A549 (cell line): ENCODE results near the gene TBC1D22A. TPM values are rescaled to one million over a fixed set of nuclear protein-coding genes. Genes with fewer than 3 reads are reported as not detected.

Source experiments
- ATAC-seq, 2 experiments: fragments of 200-7000 bp in 1 of 2; fragments of >200 bp in 1 of 2; cut with Nextera tagmentation in 1 of 2; cut with Tn5 transposase in 1 of 2; 3 replicates each; pipeline versions ENCODE4 v1.8.0 to v1.9.1; 2018 to 2020; ENCODE audit warnings: mild to moderate bottlenecking in 1 of 2, moderate library complexity in 1 of 2
- CTCF ChIA-PET: fragments of 300-600 bp; sonication (Branson Sonifier 250); formaldehyde crosslinking; extraction: SDS; loops from one replicate; lab custom pipeline; 2021; ENCODE audit warnings: antibody characterized with exemption, inconsistent platforms; lab: Yijun Ruan, JAX
- POLR2A ChIA-PET: fragments of 350-600 bp; formaldehyde crosslinking; extraction: SDS; loops from one replicate; lab custom pipeline; 2021; ENCODE audit warnings: antibody characterized with exemption, inconsistent platforms; lab: Yijun Ruan, JAX
- DNase-seq, 2 experiments: peaks; one replicate each; pipeline versions ENCODE4 v3.0.0 to v3.0.0-alpha.2; 2011 to 2016; ENCODE audit warnings: low read depth in 1 of 2, low spot score in 1 of 2
- FAIRE-seq: peaks from 2 replicates; lab custom pipeline; 2011; peaks lifted over from hg19 to GRCh38; lab: Jason Lieb, UNC
- H3K27ac ChIP-seq, 2 experiments: fragments of >200 bp; sonication (Bioruptor Twin); formaldehyde crosslinking; 3 replicates each; pipeline ENCODE4 v1.5.1; 2016 to 2017
- H3K4me1 ChIP-seq: fragments of >200 bp; sonication (Bioruptor Twin); formaldehyde crosslinking; 3 replicates; pipeline ENCODE4 v1.6.1; 2016
- H3K4me2 ChIP-seq: fragments of >200 bp; sonication (Bioruptor Twin); formaldehyde crosslinking; 3 replicates; pipeline ENCODE4 v1.6.1; 2016
- H3K4me3 ChIP-seq: fragments of >200 bp; sonication (Bioruptor Twin); formaldehyde crosslinking; 3 replicates; pipeline ENCODE4 v1.5.1; 2016
- H3K9me3 ChIP-seq: fragments of >200 bp; sonication (Bioruptor Twin); formaldehyde crosslinking; 3 replicates; pipeline ENCODE4 v1.6.1; 2016
- ATOH8 ChIP-seq: fragments of 250-450 bp; sonication (Bioruptor Pico); IDR thresholded peaks from 2 replicates; pipeline ENCODE4 v1.5.0; 2020; ENCODE audit warnings: low read depth, mild to moderate bottlenecking, moderate library complexity
- BHLHE40 ChIP-seq: IDR thresholded peaks from 2 replicates; pipeline ENCODE4 v1.6.1; 2012; ENCODE audit warnings: low read depth, low read length, inconsistent platforms
- CBX8 ChIP-seq: fragments of 200-600 bp; sonication (generic); IDR thresholded peaks from 2 replicates; pipeline ENCODE4 v1.6.1; 2016
- CHD4 ChIP-seq: fragments of 200-600 bp; sonication (generic); IDR thresholded peaks from 2 replicates; pipeline ENCODE4 v1.6.1; 2016; ENCODE audit warnings: antibody characterized with exemption, mild to moderate bottlenecking, borderline replicate concordance
- EHF ChIP-seq: fragments of 250-450 bp; sonication (Bioruptor Pico); IDR thresholded peaks from 2 replicates; pipeline ENCODE4 v1.5.0; 2020; ENCODE audit warnings: mild to moderate bottlenecking
- ELK1 ChIP-seq: fragments of 150-350 bp; IDR thresholded peaks from 2 replicates; pipeline ENCODE4 v1.6.1; 2014; ENCODE audit warnings: low read depth, mild to moderate bottlenecking, low read length
- ESRRA ChIP-seq: fragments of 150-350 bp; IDR thresholded peaks from 2 replicates; pipeline ENCODE4 v1.6.1; 2014; ENCODE audit warnings: mild to moderate bottlenecking, low read length, borderline replicate concordance
- HMGXB4 ChIP-seq: fragments of 250-450 bp; sonication (Bioruptor Pico); IDR thresholded peaks from 2 replicates; pipeline ENCODE4 v1.5.0; 2021; ENCODE audit warnings: mild to moderate bottlenecking, moderate library complexity, borderline replicate concordance
- HOXB13 ChIP-seq: fragments of 250-450 bp; sonication (Bioruptor Pico); IDR thresholded peaks from 2 replicates; pipeline ENCODE4 v1.5.0; 2020; ENCODE audit warnings: low read depth, mild to moderate bottlenecking, moderate library complexity
- JUN ChIP-seq, 2 experiments: fragments of >200 bp; sonication (Bioruptor Twin); formaldehyde crosslinking; IDR thresholded peaks; 2 replicates in 1 of 2; 3 replicates in 1 of 2; pipeline ENCODE4 v1.6.1; 2016 to 2017
- NFE2L2 ChIP-seq: fragments of 150-350 bp; conservative IDR thresholded peaks from 2 replicates; pipeline ENCODE4 v1.6.1; 2014; ENCODE audit warnings: low read length
- PHF8 ChIP-seq: fragments of 200-600 bp; sonication (generic); IDR thresholded peaks from 2 replicates; pipeline ENCODE4 v1.6.1; 2016; ENCODE audit warnings: low read depth, mild to moderate bottlenecking, antibody characterized with exemption, moderate library complexity, borderline replicate concordance
- REST ChIP-seq: fragments of 200-600 bp; sonication (generic); IDR thresholded peaks from 2 replicates; pipeline ENCODE4 v1.6.1; 2016; ENCODE audit warnings: antibody characterized with exemption, mild to moderate bottlenecking, moderate library complexity
- SREBF2 ChIP-seq: fragments of 450-650 bp; IDR thresholded peaks from 2 replicates; pipeline ENCODE4 v1.6.1; 2014; ENCODE audit warnings: mild to moderate bottlenecking, moderate library complexity
- TFCP2L1 ChIP-seq: fragments of 250-450 bp; sonication (Bioruptor Pico); IDR thresholded peaks from 2 replicates; pipeline ENCODE4 v1.5.0; 2021; ENCODE audit warnings: mild to moderate bottlenecking
- TP53 ChIP-seq: fragments of 250-450 bp; sonication (Bioruptor Pico); IDR thresholded peaks from 2 replicates; pipeline ENCODE4 v1.5.0; 2021; ENCODE audit warnings: mild to moderate bottlenecking, moderate library complexity
- ZNF302 ChIP-seq: fragments of 250-450 bp; sonication (Bioruptor Pico); IDR thresholded peaks from 2 replicates; pipeline ENCODE4 v1.9.0; 2021; ENCODE audit warnings: inconsistent platforms, mild to moderate bottlenecking, moderate library complexity
- WGBS: methylation state at CpG from one replicate; pipeline ENCODE4 v1.1.6; 2017; ENCODE audit errors: missing lambda C conversion rate; 5-methylcytosine and 5-hydroxymethylcytosine counted together
- polyA plus RNA-seq, 4 experiments: library from polyadenylated mRNA; depleted of rRNA in 3 of 4; stranded (reverse); fragments of >200 nt; fragmentation: RNase III in 1 of 4; extraction: RNeasy Plus Mini Kit Qiagen cat#74134 plus additional on column Dnase treatment in 1 of 4; gene quantifications; 2 replicates in 3 of 4; 3 replicates in 1 of 4; pipeline ENCODE4 v1.2.3, GENCODE V29; 2011 to 2017

TBC1D22A gene
- polyA plus RNA-seq, 2 of the 4 experiments (the other 2 are of a cell fraction) = 8.9 to 10.8 TPM

- FAIRE-seq (no peak), ATAC-seq (no peak), DNase-seq (no peak)
- no peak overlapping the region for H3K27ac ChIP-seq
- H3K4me1 ChIP-seq = peaks cover 4% of the 10 kb centered on the region; the same call in 2 of the 3 replicates
- WGBS = 83% methylated on average over 14 of the region's 22 CpGs
- TF ChIP-seq TP53 (CRISPR knock-in tag) = no peak
- TF ChIP-seq ESRRA = no peak
- no peak for TF ChIP-seq SREBF2
- TF ChIP-seq EHF = no peak
- no peak for TF ChIP-seq ELK1
- no peaks in the 10 kb centered on the region for H3K9me3 ChIP-seq
- no peak overlapping the region for H3K4me2 ChIP-seq
- H3K4me3 ChIP-seq = no peak overlapping the region
- POLR2A ChIA-PET = no interaction called here
- CTCF ChIA-PET = interaction anchor here (0.8 kb wide), 1 partner anchor 28 kb away, joined by 3 read pairs; no protein-coding TSS in a partner anchor
Observed at GRCh38 chr22:46731246-46732040, 31.0 kb upstream of the TBC1D22A start.

GRCh38 chr22:46732041-46732379 lies 30.4 kb upstream of the TBC1D22A start:
- TF ChIP-seq ELK1 (no peak), ZNF302 (CRISPR knock-in tag) (no peak), CHD4 (no peak), TFCP2L1 (CRISPR knock-in tag) (no peak), ATOH8 (CRISPR knock-in tag) (no peak), HMGXB4 (CRISPR knock-in tag) (no peak), HOXB13 (CRISPR knock-in tag) (no peak), JUN (IDR thresholded peaks at IDR 0.05) (no peak), REST (no peak), PHF8 (no peak), NFE2L2 (no peak), CBX8 (no peak), BHLHE40 (no peak)
- no peak for FAIRE-seq
- H3K4me2 ChIP-seq = no peak overlapping the region
- no peak for DNase-seq
- WGBS = 97% methylated on average over 14 of the region's 14 CpGs
- peaks cover 10% of the 10 kb centered on the region; the same call in 2 of the 3 replicates for H3K4me1 ChIP-seq
- no peak overlapping the region for H3K27ac ChIP-seq
- CTCF ChIA-PET = no interaction called here
- no peak for ATAC-seq
- no peaks in the 10 kb centered on the region for H3K9me3 ChIP-seq
- POLR2A ChIA-PET = no interaction called here
- no peak overlapping the region for H3K4me3 ChIP-seq
